Measurements from ENCODE around the gene AOC1.

Gene AOC1

GRCh38 chr7:150831851-150832250, 20.5 kb upstream of the AOC1 start:
- no peak for DNase-seq (ENCODE audit: low spot score)

- no peak for DNase-seq (ENCODE audit: low spot score)
These were observed 17.3 kb upstream of the AOC1 start for GRCh38 chr7:150835019-150835418.

- no peak for DNase-seq (ENCODE audit: low spot score)
These were observed 16.5 kb upstream of the AOC1 start for GRCh38 chr7:150835702-150836280.

DNA sequence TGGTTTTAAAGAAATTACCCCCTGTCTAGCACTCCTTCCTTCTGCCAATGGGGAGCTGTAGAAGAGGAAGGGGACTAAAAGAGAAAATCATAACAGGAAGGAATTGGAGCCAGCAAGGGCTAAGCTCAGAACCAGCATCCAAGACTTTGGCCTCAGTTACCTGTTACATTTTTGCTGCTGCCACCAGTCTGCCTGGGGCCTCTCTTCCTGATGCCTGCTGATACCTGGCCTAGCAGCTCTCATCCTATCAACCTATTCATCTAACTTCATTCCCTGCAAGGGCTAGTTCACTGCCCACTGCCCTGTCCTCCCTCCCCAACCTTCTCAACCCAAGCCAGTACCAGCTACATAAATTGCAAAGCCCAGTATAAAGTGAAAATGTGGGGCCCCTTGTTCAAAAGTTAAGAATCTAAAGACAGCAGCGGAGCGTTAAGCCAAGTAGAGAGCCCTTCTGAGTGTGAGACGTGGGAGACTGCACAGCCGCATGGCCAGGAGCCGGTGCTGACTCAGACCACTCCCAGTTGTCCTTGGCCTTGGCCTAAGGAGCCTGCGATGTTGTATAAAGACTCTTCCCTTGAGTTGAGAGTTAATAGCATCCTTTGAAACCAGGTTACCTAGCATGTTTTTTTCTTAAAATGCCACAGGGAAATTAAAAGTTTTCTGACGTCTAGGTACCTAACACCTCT, 13.2 kb upstream of the AOC1 start:
- no peak for DNase-seq (ENCODE audit: low spot score)

GRCh38 chr7:150842018-150842417, 10.3 kb upstream of the AOC1 start:
- DNase-seq (ENCODE audit: low spot score), result no peak

GRCh38 chr7:150842716-150843115, 9.6 kb upstream of the AOC1 start:
- DNase-seq (ENCODE audit: low spot score), result no peak

- DNase-seq (ENCODE audit: low spot score), result no peak
These were observed 6.9 kb upstream of the AOC1 start for GRCh38 chr7:150845421-150845861.

GRCh38 chr7:150846291-150847115, 5.8 kb upstream of the AOC1 start:
- DNase-seq (ENCODE audit: low spot score), result no peak

GRCh38 chr7:150847536-150847935, 4.8 kb upstream of the AOC1 start:
- no peak for DNase-seq (ENCODE audit: low spot score)

DNA sequence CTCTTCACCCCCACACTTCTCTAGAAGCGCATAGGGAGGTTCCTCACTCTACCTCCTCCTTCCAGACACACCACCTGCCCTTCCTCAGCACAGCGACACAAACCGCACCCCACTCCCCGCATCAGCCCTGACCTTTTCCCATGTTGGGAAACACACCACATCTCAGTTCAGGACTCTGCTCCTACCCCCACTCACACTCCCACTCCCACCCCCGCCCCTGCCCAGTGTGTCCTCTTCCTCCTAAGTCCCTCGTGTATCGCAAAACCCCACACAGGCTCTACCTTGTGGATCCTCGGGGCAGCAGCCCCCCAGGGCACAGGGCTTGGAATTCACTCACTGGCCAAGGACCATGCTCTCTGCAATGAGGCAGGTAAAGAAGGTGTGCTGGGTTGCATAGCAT, 4.2 kb upstream of the AOC1 start:
- no peak for DNase-seq (ENCODE audit: low spot score)

DNA sequence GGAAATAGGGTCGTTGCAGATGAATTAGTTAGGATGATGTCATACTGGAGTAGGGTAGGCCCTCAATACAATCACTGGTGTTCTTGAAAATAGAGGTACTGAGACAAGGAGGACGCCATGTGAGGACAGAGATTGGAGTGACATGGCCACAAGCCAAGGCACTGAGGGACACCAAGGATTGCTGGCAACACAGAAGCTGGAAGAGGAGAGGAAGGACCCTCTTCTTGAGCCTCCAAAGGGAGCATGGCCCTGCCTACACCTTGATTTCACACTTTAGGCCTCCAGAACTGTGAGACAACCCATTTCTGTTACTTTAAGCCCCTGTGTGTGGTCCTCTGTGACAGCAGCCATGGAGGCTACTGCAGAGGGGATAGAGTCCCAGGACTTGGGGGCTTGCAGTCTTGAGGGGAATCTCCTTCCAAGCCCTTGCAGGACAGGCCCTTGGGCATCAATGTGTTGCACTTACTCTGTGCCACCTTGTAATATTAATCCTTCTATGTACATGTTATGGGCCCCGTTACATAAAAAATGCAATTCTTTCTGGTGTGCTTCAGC, 3.7 kb upstream of the AOC1 start:
- DNase-seq (ENCODE audit: low spot score), result no peak

DNA sequence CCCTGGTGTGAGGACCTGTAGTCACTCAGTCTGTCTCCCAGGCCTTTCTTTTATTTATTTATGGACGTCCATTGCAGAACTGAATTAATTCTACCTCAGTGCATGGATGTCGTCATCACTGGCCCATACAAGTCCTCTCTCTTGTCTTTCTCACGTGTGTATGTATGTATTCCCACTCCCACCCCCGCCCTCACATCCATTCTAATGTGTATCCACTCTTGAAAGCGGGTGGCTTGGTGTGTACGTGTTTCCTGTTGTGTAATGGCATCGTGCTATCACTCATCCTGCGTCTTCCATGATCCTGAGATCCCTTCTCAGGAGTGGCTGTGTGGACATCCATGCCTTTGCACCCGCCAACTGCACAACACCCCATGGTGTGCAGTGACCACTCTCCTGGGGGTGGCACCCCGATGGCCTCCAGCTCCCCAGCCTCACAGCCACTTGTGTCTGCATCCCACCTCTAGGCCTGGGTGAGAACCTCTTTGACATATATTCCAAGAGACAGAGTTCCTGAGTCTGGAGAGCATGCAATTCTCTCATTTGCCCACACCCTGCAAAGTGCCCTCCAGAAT, 3.0 kb upstream of the AOC1 start:
- DNase-seq (ENCODE audit: low spot score), result no peak

GRCh38 chr7:150850273-150850672, 2.0 kb upstream of the AOC1 start:
- no peak for DNase-seq (ENCODE audit: low spot score)

GRCh38 chr7:150851492-150852370, 586 bp upstream of the AOC1 start:
- DNase-seq (ENCODE audit: low spot score), result no peak

GRCh38 chr7:150854066-150855000, 2.0 kb downstream of the AOC1 start:
- DNase-seq (ENCODE audit: low spot score), result no peak

DNA sequence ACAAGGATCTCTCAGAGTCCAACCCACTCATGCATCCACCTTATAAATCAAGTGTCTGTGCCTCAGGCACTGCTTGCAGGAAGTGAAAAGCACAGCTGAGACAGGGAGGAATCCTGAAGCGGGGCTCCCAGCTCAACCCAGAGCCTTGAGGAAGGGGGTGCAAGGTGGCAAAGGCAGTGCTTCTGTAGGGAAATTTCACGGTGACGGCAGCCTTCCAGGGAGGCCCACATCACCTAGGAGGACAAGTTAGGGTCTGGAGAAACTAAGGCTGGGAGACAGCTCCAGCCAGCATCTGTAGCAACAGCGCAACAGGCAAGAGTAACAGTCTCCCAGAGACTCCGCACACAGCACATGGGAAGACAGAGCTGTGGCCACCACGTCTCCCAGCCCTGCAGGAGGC, 2.7 kb downstream of the AOC1 start:
- DNase-seq (ENCODE audit: low spot score), result no peak

DNA sequence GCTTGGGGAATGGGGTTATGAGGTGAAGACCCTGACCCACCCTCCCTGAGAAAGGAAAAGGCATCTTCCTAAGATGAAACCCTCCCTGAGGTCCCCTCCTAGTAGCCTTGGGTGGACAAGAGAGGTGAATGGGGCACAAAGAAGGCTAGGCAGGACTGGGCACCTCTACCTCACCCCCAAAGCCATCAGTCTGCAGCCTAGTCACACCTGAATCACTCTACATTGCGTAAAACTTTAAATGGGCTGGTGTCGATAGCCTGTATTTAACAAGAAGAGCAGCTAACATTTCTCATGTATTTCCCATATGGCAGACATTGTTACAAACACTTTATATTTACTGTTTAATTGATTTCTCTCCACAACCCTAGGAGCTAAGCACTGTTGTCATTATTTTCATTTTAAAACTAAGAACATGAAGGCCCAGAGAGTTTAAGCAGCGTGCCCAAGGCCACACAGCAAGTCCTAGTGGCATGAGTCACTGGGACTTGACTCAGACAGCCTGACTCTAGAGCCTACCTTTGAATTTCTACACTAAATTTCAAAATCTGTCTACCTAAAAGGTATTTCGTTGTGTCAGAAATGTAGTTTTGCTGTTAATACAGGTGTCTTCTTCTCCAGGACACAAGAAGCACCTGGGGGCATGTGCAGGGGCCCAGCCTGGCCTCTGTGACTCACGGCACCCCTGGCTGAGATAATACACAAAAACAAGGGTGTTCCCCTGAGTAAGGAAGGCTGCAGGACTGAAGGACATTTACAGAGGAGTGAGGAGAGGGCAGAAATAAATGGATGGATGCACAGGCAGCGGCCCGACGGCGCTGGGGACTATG, 3.4 kb downstream of the AOC1 start:
- DNase-seq (ENCODE audit: low spot score), result no peak

- no peak for DNase-seq (ENCODE audit: low spot score)
These were observed 4.3 kb downstream of the AOC1 start for GRCh38 chr7:150856303-150857275.
